H1 (cell line): ENCODE data around the gene VPS26B. TPM values are rescaled to one million over a fixed set of nuclear protein-coding genes. Genes with fewer than 3 reads are reported as not detected.

Source experiments
- ASH2L ChIP-seq: fragments of 200-600, 300-600 bp; sonication (generic); IDR thresholded peaks from one replicate; pipeline ENCODE4 v1.7.1; 2017; ENCODE audit warnings: low read length
- CBX8 ChIP-seq: fragments of 300-800, 300-1000 bp; sonication (generic); IDR thresholded peaks from 2 replicates; pipeline ENCODE4 v1.7.1; 2016; ENCODE audit warnings: low read depth, low read length, borderline replicate concordance
- CTBP2 ChIP-seq: IDR thresholded peaks from 2 replicates; pipeline ENCODE4 v1.7.0; 2011; ENCODE audit warnings: borderline replicate concordance, mild to moderate bottlenecking, moderate library complexity, mixed read lengths, low read length; ENCODE audit not compliant: insufficient read depth, insufficient read length
- EGR1 ChIP-seq: IDR thresholded peaks from 2 replicates; pipeline ENCODE4 v1.6.1; 2011; ENCODE audit warnings: low read depth, low read length, borderline replicate concordance
- HDAC2 ChIP-seq, 2 experiments: fragments of 300-600 bp in 1 of 2; sonication (generic) in 1 of 2; IDR thresholded peaks; 2 replicates each; pipeline ENCODE4 v1.6.1; 2011 to 2012; ENCODE audit warnings: low read depth in 2 of 2, low read length in 2 of 2, mild to moderate bottlenecking in 2 of 2, moderate library complexity in 2 of 2, borderline replicate concordance in 1 of 2, inconsistent platforms in 1 of 2
- HDAC6 ChIP-seq: IDR thresholded peaks from one replicate; pipeline ENCODE4 v1.7.1; 2012; ENCODE audit warnings: low read depth, mild to moderate bottlenecking, inconsistent platforms, low read length, moderate library complexity
- JUN ChIP-seq: IDR thresholded peaks from 2 replicates; pipeline ENCODE4 v1.6.1; 2011; ENCODE audit warnings: low read depth, mild to moderate bottlenecking, improper control_type of control experiment, low read length
- POLR2A ChIP-seq, 2 experiments: IDR thresholded peaks; 1 replicate in 1 of 2; 2 replicates in 1 of 2; pipeline ENCODE4 v1.6.1; 2011; ENCODE audit warnings: low read depth in 2 of 2, low read length in 2 of 2, mild to moderate bottlenecking in 2 of 2; ENCODE audit errors: control extremely low read depth in 1 of 2
- POLR2AphosphoS5 ChIP-seq: IDR thresholded peaks from 2 replicates; pipeline ENCODE4 v1.6.1; 2011; ENCODE audit warnings: low read depth, low read length
- RFX5 ChIP-seq: IDR thresholded peaks from 2 replicates; pipeline ENCODE4 v1.6.1; 2011; ENCODE audit warnings: low read depth, low read length, improper control_type of control experiment, borderline replicate concordance
- RNF2 ChIP-seq: fragments of 200-900, 300-1000 bp; sonication (generic); IDR thresholded peaks from 2 replicates; pipeline ENCODE4 v1.7.1; 2016; ENCODE audit warnings: borderline replicate concordance, low read depth, mild to moderate bottlenecking, antibody characterized with exemption, low read length; ENCODE audit not compliant: poor library complexity, severe bottlenecking; ENCODE audit errors: missing control alignments
- RXRA ChIP-seq: IDR thresholded peaks from 2 replicates; pipeline ENCODE4 v1.6.1; 2011; ENCODE audit warnings: low read depth, mild to moderate bottlenecking, low read length, moderate library complexity; ENCODE audit not compliant: insufficient read depth
- SIN3A ChIP-seq, 2 experiments: IDR thresholded peaks in 1 of 2; conservative IDR thresholded peaks in 1 of 2; 2 replicates each; pipeline ENCODE4 v1.6.1; 2011 to 2012; ENCODE audit warnings: low read length in 2 of 2, improper control_type of control experiment in 1 of 2, low read depth in 1 of 2, mild to moderate bottlenecking in 1 of 2
- SIX5 ChIP-seq: IDR thresholded peaks from 2 replicates; pipeline ENCODE4 v1.6.1; 2011; ENCODE audit warnings: mild to moderate bottlenecking, low read depth, low read length
- SP4 ChIP-seq: IDR thresholded peaks from 2 replicates; pipeline ENCODE4 v1.6.1; 2012; ENCODE audit warnings: low read length, inconsistent platforms
- SRF ChIP-seq: IDR thresholded peaks from 2 replicates; pipeline ENCODE4 v1.6.1; 2011; ENCODE audit warnings: mild to moderate bottlenecking, low read depth, low read length, moderate library complexity
- USF2 ChIP-seq: IDR thresholded peaks from 2 replicates; pipeline ENCODE4 v1.6.1; 2011; ENCODE audit warnings: low read length, improper control_type of control experiment
- polyA plus RNA-seq, 7 experiments: library from polyadenylated mRNA; depleted of rRNA in 3 of 7; stranded (reverse) in 5 of 7; unstranded in 2 of 7; fragments of >200 nt in 5 of 7; fragments of 200-250 nt in 2 of 7; gene quantifications; 1 replicate in 5 of 7; 2 replicates in 1 of 7; 4 replicates in 1 of 7; pipeline versions ENCODE4 v1.2.1 to v1.2.3, GENCODE V29; 2011 to 2013; ENCODE audit warnings: missing spikeins in 2 of 7, mixed read lengths in 2 of 7
- total RNA-seq: library from RNA; stranded (reverse); fragmentation: NEBNext Ultra II Directional; extraction: Animal tissue kit (Norgen Biotek cat#: 25700); gene quantifications from 2 replicates; pipeline ENCODE4 v1.2.1, GENCODE V29; 2021

Gene VPS26B
- total and polyA plus RNA-seq, 2 of the 8 experiments (the other 6 are each of a cell fraction or from before 2014, with no cell fraction given): 18.3 to 27.0 TPM

GRCh38 chr11:134272381-134273316 is 48.2 kb downstream of the VPS26B start (continued):
- TF ChIP-seq RXRA: 0 out of 2 replicates have a peak, but pooled peaks have one; percentile 26
- no peak; the same call in 1 of the 2 replicates for TF ChIP-seq POLR2AphosphoS5
- no peak for TF ChIP-seq CTBP2
- 0 out of 3 replicates have a peak, but pooled peaks of 1 of the 2 experiments have one; percentile 38 for TF ChIP-seq POLR2A (IDR thresholded peaks at IDR 0.05; ENCODE audit: control extremely low read depth in 1 of 2, low read depth in 2 of 2, low read length in 2 of 2)
- no peak for TF ChIP-seq RFX5
- no peak for TF ChIP-seq RNF2
- no peak for TF ChIP-seq SP4
- peak; percentile 9 to 73; a peak in 2 of 4 replicates for TF ChIP-seq SIN3A (conservative IDR thresholded peaks at IDR 0.05 in 1 of 2, IDR thresholded peaks at IDR 0.05 in 1 of 2; ENCODE audit: low read depth in 1 of 2, low read length in 2 of 2)
- TF ChIP-seq SIX5: no peak
- no peak for TF ChIP-seq HDAC6
- no peak; the same call in 1 of the 2 replicates for TF ChIP-seq JUN
- TF ChIP-seq USF2: no peak
- TF ChIP-seq CBX8: no peak
- peak in 1 of 2 experiments; percentile 84; a peak in 2 of 4 replicates for TF ChIP-seq HDAC2 (IDR thresholded peaks at IDR 0.05; ENCODE audit: borderline replicate concordance in 1 of 2, low read depth in 2 of 2, low read length in 2 of 2)
- no peak for TF ChIP-seq SRF
- TF ChIP-seq ASH2L: peak; percentile 66
- no peak for TF ChIP-seq EGR1
